Caco-2 (cell line): ENCODE data around the gene SCAF8. TPM values are rescaled to one million over a fixed set of nuclear protein-coding genes. Genes with fewer than 3 reads are reported as not detected.

Source experiments
- BruUV-seq: library from RNA; stranded (reverse); fragments of 400-500 nt; replicated peaks from 2 replicates; lab custom pipeline; 2021; lab: Mats Ljungman, UMichigan
- CTCF ChIA-PET: fragments of 300-600 bp; sonication (Branson Sonifier 250); formaldehyde crosslinking; loops from one replicate; lab custom pipeline; 2022; ENCODE audit warnings: antibody characterized with exemption; lab: Charles Lee
- POLR2A ChIA-PET: fragments of 300-600 bp; sonication (Branson Sonifier 250); formaldehyde crosslinking; loops from one replicate; lab custom pipeline; 2022; ENCODE audit warnings: antibody characterized with exemption; lab: Charles Lee
- DNase-seq, 2 experiments: peaks; one replicate each; pipeline versions ENCODE4 v3.0.0 to v3.0.0-alpha.2; 2020 to 2022
- H3K27me3 ChIP-seq: replicated peaks from 2 replicates; pipeline ENCODE4 v1.6.0; 2011; ENCODE audit warnings: low read length; ENCODE audit not compliant: control insufficient read depth, insufficient read depth
- H3K36me3 ChIP-seq: 2 replicates; pipeline ENCODE4 v1.5.1; 2011; ENCODE audit warnings: low read length; ENCODE audit not compliant: control insufficient read depth, insufficient read depth
- H3K4me1 ChIP-seq: fragments of 250-450 bp; sonication (Bioruptor Pico); 2 replicates; pipeline ENCODE4 v1.5.1; 2020; ENCODE audit warnings: mild to moderate bottlenecking
- H3K4me3 ChIP-seq: 2 replicates; pipeline ENCODE4 v1.5.1; 2011; ENCODE audit warnings: low read depth, mild to moderate bottlenecking, control low read depth, low read length
- H3K9me3 ChIP-seq: fragments of 250-450 bp; sonication (Bioruptor Pico); 2 replicates; pipeline ENCODE4 v1.5.1; 2020; ENCODE audit warnings: mild to moderate bottlenecking, moderate library complexity
- H3K27ac Mint-ChIP-seq: one replicate; pipeline ENCODE4 v1.8.0; 2022; ENCODE audit warnings: mixed read lengths; ENCODE audit not compliant: unreplicated experiment
- H3K27me3 Mint-ChIP-seq: one replicate; pipeline ENCODE4 v1.8.0; 2022; ENCODE audit warnings: mixed read lengths; ENCODE audit not compliant: insufficient read depth, unreplicated experiment
- H3K36me3 Mint-ChIP-seq: one replicate; pipeline ENCODE4 v1.8.0; 2022; ENCODE audit warnings: mild to moderate bottlenecking, mixed read lengths; ENCODE audit not compliant: insufficient read depth, unreplicated experiment
- H3K4me1 Mint-ChIP-seq: one replicate; pipeline ENCODE4 v1.8.0; 2022; ENCODE audit warnings: low read depth, mixed read lengths; ENCODE audit not compliant: unreplicated experiment
- H3K4me3 Mint-ChIP-seq: one replicate; pipeline ENCODE4 v1.8.0; 2022; ENCODE audit warnings: mild to moderate bottlenecking, moderate library complexity, mixed read lengths; ENCODE audit not compliant: unreplicated experiment
- H3K9me3 Mint-ChIP-seq: one replicate; pipeline ENCODE4 v1.8.0; 2022; ENCODE audit warnings: mixed read lengths; ENCODE audit not compliant: unreplicated experiment
- CTCF ChIP-seq, 2 experiments: fragments of 200-600 bp in 1 of 2; IDR thresholded peaks; 1 replicate in 1 of 2; 2 replicates in 1 of 2; pipeline versions ENCODE4 v1.5.1 to v1.8.0; 2011 to 2022; ENCODE audit warnings: antibody characterized with exemption in 1 of 2, control low read depth in 1 of 2, inconsistent platforms in 1 of 2, low read depth in 1 of 2, low read length in 1 of 2, mild to moderate bottlenecking in 1 of 2, moderate library complexity in 1 of 2; ENCODE audit not compliant: insufficient read depth in 1 of 2, severe bottlenecking in 1 of 2, unreplicated experiment in 1 of 2
- intact Hi-C: fragments of 100-400 bp; cut with micrococcal nuclease; formaldehyde crosslinking; loops from one replicate; pipeline ENCODE4 v1.10.0; 2022; ENCODE audit not compliant: unreplicated experiment
- total RNA-seq: library from RNA; stranded (reverse); gene quantifications from 2 replicates; pipeline ENCODE4 v1.2.3, GENCODE V29; 2022

Gene SCAF8
- total RNA-seq, 1 experiment from 2014 or later = 45.2 TPM

GRCh38 chr6:154829970-154830369, 96.8 kb downstream of the SCAF8 start:
- BruUV-seq = no TSS peak
- Histone ChIP-seq H3K4me1 (no peaks in the 10 kb centered on the region), H3K36me3 (no peaks in the 10 kb centered on the region), H3K4me3 (no peak overlapping the region), H3K27me3 (no peaks in the 10 kb centered on the region), H3K9me3 (no peaks in the 10 kb centered on the region)
- H3K27ac Mint-ChIP-seq = no peak overlapping the region
- no peaks in the 10 kb centered on the region for H3K4me1 Mint-ChIP-seq
- H3K9me3 Mint-ChIP-seq = no peaks in the 10 kb centered on the region
- ChIA-PET POLR2A (no interaction called here), CTCF (no interaction called here)
- H3K27me3 Mint-ChIP-seq = no peaks in the 10 kb centered on the region
- TF ChIP-seq CTCF (IDR thresholded peaks at IDR 0.05; ENCODE audit: insufficient read depth in 1 of 2, low read depth in 1 of 2, low read length in 1 of 2, severe bottlenecking in 1 of 2, unreplicated experiment in 1 of 2) = no peak
- intact Hi-C loops = no loop called here
- H3K4me3 Mint-ChIP-seq = no peak overlapping the region
- peaks cover 42% of the 10 kb centered on the region for H3K36me3 Mint-ChIP-seq
- no peak for DNase-seq

- no peaks in the 10 kb centered on the region for H3K27me3 ChIP-seq
- H3K9me3 ChIP-seq = no peaks in the 10 kb centered on the region
- POLR2A ChIA-PET = no interaction called here
- H3K4me3 ChIP-seq = no peak overlapping the region
- Mint-ChIP-seq H3K36me3 (peaks cover 36% of the 10 kb centered on the region), H3K27ac (no peak overlapping the region), H3K27me3 (no peaks in the 10 kb centered on the region), H3K4me3 (no peak overlapping the region), H3K4me1 (no peaks in the 10 kb centered on the region), H3K9me3 (no peaks in the 10 kb centered on the region)
- DNase-seq = no peak
- intact Hi-C loops = no loop called here
- H3K36me3 ChIP-seq = no peaks in the 10 kb centered on the region
- TF ChIP-seq CTCF (IDR thresholded peaks at IDR 0.05; ENCODE audit: insufficient read depth in 1 of 2, low read depth in 1 of 2, low read length in 1 of 2, severe bottlenecking in 1 of 2, unreplicated experiment in 1 of 2) = no peak
- no peaks in the 10 kb centered on the region for H3K4me1 ChIP-seq
- CTCF ChIA-PET = no interaction called here
- no TSS peak for BruUV-seq
These were observed 97.6 kb downstream of the SCAF8 start for GRCh38 chr6:154830771-154831170.

GRCh38 chr6:154835307-154835706, 102.1 kb downstream of the SCAF8 start:
- CTCF ChIA-PET = no interaction called here

More at GRCh38 chr6:154835307-154835706, 102.1 kb downstream of the SCAF8 start:
- no peak for DNase-seq
- BruUV-seq = no TSS peak
- H3K27ac Mint-ChIP-seq = no peak overlapping the region
- no peaks in the 10 kb centered on the region for H3K9me3 Mint-ChIP-seq
- Histone ChIP-seq H3K4me3 (no peak overlapping the region), H3K9me3 (no peaks in the 10 kb centered on the region), H3K36me3 (no peaks in the 10 kb centered on the region), H3K4me1 (no peaks in the 10 kb centered on the region), H3K27me3 (no peaks in the 10 kb centered on the region)
- H3K27me3 Mint-ChIP-seq = no peaks in the 10 kb centered on the region
- no peaks in the 10 kb centered on the region for H3K4me1 Mint-ChIP-seq
- peaks cover 25% of the 10 kb centered on the region for H3K36me3 Mint-ChIP-seq
- H3K4me3 Mint-ChIP-seq = no peak overlapping the region
- TF ChIP-seq CTCF (IDR thresholded peaks at IDR 0.05; ENCODE audit: insufficient read depth in 1 of 2, low read depth in 1 of 2, low read length in 1 of 2, severe bottlenecking in 1 of 2, unreplicated experiment in 1 of 2) = no peak
- POLR2A ChIA-PET = no interaction called here
- intact Hi-C loops = no loop called here
